SKM-1 (cell line): ENCODE measurements around the gene CA10.

ENCODE experiments used
- DNase-seq: peaks from one replicate; lab custom pipeline; 2025; ENCODE audit not compliant: unreplicated experiment; lab: John Stamatoyannopoulos, UW

Gene CA10

GRCh38 chr17:51820252-51820651 is 338.3 kb downstream of the CA10 start:
- DNase-seq: no peak

DNA sequence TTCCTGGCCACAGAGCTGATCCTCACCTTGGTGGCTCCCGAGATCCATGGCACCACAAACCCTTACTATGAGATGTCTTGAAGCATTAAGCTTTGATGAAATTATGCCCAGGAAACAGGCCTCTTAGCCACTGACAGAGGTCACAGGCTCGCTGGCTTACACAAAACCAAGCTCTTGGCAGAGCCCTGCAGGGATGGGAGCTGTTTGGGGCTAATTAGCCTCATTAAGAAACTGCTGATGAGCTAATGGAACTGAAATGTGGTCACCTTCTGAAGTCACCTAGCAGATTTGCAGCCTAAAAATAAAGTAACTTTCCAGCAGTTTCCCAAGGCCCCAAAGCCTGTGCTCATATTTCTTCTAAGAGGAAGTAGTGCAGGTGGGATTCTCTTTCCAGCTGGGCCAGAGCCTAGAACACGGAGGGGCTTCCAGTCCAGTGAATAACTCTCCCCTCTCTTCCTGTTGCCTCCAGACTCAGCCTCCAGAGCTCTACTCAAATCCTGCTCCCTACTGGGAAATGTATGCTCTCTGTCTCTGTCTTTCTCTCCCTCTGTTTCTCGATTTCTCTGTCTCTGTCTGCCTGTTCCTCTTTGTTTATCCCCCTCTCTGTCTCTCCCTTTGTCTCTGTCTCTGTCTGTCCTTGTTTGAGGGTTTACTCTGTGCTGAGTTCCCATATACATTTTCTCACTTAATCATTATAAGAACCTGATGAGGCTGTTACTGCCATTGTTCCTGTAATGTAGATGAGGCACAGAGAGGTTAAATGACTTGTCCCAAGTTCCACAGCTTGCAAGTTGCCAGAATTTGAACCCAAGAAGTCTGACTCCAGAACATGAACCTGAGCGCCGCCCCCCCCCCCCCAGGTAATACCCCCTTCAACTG is 338.9 kb downstream of the CA10 start:
- no peak for DNase-seq

DNA sequence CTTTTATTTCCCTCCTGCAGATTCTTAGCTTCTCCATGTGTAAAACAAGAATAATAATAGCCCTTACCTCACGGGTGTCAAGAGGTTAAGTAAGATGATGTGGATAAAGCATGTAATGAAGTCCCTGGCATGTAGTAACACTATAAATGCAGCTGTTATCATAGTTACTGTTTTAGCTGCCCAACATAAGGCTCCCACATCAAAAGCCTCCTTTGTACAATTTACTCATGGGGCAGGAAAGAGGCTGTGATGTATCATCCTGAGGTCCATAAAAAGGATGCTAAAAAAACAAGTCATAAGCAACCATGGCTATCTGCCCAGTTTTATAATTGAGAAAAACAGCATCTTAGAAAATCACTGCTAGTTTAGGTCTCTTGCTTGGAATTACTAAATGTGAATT is 339.7 kb downstream of the CA10 start:
- DNase-seq: no peak

GRCh38 chr17:51817955-51818354 is 340.6 kb downstream of the CA10 start:
- DNase-seq: no peak

DNA sequence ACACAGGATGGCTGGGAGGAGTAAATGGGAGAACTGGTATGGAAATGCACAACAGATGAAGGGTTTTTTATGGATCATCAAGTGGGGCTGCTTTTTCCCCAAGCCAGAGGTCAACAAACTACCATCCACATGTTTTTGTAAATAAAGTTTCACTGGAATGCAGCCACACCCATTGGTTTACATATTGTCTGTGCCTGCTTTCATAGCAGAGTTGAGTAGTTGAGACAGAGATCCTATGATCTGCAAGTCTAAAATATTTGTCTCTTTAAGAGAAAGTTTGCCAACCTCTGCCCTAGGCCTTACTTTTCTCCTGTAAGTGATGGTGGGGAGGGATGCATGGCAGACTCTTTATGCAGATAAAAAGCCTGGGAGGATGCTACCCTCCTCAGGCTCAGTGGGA is 341.4 kb downstream of the CA10 start:
- no peak for DNase-seq

GRCh38 chr17:51815097-51815496 is 343.4 kb downstream of the CA10 start:
- DNase-seq: no peak

DNA sequence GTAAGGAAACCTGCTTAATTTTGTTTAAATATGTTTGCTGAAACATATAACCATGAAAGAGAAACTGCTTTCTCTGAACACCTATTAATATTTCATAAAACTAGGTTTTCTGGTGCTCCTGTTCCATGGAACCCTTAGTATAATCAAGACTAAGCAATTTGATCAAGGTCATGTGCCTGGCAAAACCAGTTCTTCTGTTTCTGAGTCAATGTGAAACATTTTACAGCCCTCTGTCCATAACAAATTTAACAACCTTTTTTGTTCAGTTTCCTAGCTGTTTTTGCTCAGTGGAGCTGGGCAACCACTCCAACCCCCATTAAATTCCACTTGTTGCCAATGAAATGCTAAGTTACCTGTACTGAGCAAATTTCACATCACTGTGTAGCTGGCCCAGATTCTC is 344.0 kb downstream of the CA10 start:
- no peak for DNase-seq

- DNase-seq: no peak
Observed at GRCh38 chr17:51813784-51814174, 344.7 kb downstream of the CA10 start.

- DNase-seq: no peak
Observed at GRCh38 chr17:51813140-51813783, 345.3 kb downstream of the CA10 start.

GRCh38 chr17:51807460-51807859 is 351.1 kb downstream of the CA10 start:
- no peak for DNase-seq

DNA sequence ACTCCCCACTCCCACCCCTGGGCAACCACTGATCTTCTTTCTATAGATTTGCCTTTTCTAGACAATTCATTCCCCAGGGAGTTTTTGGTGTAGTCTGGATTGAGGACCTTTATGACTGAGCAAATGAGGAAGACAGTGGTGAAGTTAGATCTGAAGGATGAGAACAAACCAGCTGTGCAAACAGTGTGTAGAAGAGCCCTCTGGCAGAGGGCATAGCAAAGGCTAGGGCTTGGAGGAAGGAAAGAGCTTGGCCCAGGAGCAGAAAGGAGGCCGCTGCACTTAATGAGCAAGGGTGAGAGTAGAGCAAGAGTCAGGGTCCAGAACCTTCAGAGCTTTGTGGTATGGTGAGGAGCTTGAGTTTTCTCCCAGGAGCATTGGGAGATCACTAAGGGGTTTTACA is 352.7 kb downstream of the CA10 start:
- DNase-seq: no peak

- no peak for DNase-seq
Observed at GRCh38 chr17:51805185-51805584, 353.3 kb downstream of the CA10 start.

DNA sequence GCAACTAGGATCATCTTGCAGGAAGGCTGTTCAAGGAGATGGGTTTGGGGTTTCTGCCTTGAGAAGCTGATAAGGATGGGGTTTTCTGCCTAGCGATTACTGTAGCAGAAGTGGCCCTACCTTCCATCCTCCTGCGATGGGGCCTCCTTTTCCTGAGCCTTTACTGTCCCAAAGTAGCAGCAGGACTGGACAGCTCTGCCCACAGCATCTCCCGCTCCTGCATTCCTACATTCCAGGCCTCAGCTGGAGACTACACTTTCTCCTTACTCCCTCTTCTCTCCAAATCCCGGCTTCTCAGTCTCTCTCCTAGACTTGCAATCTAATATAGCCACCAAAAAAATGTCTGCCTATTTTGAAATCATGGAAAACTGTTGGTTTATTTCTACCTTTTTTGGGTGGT is 355.4 kb downstream of the CA10 start:
- DNase-seq: no peak

GRCh38 chr17:51802544-51802943 is 356.0 kb downstream of the CA10 start:
- DNase-seq: no peak

GRCh38 chr17:51801626-51802025 is 356.9 kb downstream of the CA10 start:
- no peak for DNase-seq

DNA sequence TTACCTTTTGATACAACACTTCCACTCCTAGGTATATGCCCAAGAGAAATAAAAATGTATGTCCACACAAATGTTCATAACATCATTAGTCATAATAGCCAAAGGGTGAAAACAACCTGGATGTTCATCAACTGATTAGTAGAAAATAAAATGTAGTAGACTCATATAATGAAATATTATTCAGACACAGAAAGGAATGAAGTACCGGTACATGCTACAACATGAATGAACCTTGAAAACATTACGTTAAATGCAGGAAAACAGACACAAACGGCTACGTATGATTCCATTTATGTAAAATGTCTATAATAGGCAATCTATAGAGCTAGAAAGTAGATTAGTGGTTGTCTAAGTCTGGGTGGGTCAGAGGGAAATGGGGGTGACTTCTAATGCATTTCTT is 358.5 kb downstream of the CA10 start:
- no peak for DNase-seq

- DNase-seq: no peak
Observed at GRCh38 chr17:51799240-51799639, 359.3 kb downstream of the CA10 start.

GRCh38 chr17:51797150-51797549 is 361.4 kb downstream of the CA10 start:
- no peak for DNase-seq

DNA sequence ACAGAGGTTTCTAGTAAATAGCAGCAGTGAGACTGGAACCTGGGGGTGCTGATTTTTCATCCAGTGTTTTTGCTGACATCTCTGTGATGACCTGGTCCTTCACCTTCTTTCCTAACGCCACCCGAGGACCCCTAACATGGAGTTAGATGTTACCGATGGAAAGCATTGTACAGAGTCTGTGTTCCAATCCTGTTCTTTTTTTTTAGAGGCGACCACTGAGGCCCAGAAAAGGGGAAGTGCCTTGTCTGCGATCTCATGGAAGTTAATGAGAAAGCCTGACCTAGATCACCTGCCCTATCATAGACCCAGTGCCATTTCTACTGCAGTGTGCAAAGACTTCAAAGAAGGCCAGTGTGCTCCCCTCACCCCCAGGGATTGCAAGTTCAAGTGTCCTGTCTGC is 362.5 kb downstream of the CA10 start:
- no peak for DNase-seq

DNA sequence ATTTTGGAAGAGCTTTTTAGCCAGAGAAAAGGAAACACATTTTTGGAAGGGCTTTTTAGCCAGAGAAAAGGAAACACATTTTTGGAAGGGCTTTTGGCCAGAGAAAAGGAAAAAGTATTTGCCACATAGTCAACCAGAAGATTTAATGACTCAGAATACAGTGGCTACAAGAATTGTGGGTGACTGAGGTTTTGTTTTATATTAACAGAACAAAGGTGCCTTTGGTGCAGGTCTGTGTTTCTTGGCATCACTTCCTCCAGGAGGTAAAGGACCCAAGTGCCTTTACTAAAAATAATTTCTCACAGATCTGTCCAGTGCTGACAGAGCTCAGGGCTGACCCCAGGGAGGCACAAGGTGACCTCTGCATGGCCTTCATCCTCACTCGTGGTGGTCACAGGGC is 363.1 kb downstream of the CA10 start:
- DNase-seq: no peak

DNA sequence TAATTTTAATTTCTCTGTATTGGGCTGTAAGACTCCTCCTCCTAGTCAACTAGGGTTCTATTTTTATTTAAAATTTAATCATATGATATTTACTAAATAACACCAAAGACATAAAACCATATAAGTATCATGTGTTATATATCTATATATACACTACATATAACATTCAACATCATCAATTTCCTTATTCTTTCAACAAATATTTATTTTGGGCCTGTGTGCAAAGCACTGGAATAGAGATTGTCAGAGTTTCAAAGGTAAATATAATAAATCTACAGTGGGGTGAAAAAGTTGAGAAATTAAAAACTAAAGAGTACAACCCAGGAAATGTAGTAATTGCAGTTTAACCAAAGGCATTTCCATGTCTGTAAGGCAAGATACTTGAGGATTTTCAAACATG is 364.0 kb downstream of the CA10 start:
- no peak for DNase-seq

GRCh38 chr17:51793686-51794085 is 364.8 kb downstream of the CA10 start:
- no peak for DNase-seq

DNA sequence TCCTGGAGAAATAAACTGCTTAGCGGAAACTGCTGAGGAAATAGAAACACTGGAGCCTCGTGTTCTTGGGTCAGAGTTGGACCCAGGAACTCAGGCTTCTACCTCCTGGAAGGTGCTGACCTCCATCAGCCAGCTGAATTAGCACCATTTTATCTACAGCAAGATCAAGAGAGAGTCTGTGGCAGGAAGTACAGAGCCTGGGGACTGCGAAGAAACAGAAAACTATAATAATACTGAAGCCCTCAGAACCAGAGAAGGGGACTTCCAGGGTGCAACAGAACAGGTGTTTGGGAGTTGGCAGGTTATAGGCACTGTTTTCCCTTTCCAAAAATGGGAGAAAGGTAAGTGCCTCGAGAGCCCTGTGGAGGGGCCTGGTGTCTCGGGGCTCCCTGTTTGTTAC is 379.7 kb downstream of the CA10 start:
- no peak for DNase-seq
